Muscle of leg (tissue), 11 donors: ENCODE results near the gene STK24. TPM values are rescaled to one million over a fixed set of nuclear protein-coding genes. Genes with fewer than 3 reads are reported as not detected.
"Not testable (repeated sequence)": the region's sequence is repeated elsewhere in the genome, so short reads cannot be mapped to it uniquely, and the experiment has no call there.

ENCODE experiments used
- DNase-seq: peaks from one replicate; pipeline ENCODE4 v3.0.0; 2013
- H3K27ac ChIP-seq: one replicate; pipeline ENCODE4 v1.5.1; 2013; ENCODE audit warnings: mild to moderate bottlenecking, low read length, control low read depth
- H3K27me3 ChIP-seq: one replicate; pipeline ENCODE4 v1.6.1; 2013; ENCODE audit warnings: low read length; ENCODE audit not compliant: control insufficient read depth, insufficient read depth
- H3K36me3 ChIP-seq: one replicate; pipeline ENCODE4 v1.6.1; 2013; ENCODE audit warnings: low read length; ENCODE audit not compliant: control insufficient read depth, insufficient read depth
- H3K4me1 ChIP-seq: one replicate; pipeline ENCODE4 v1.6.1; 2013; ENCODE audit warnings: low read length; ENCODE audit not compliant: control insufficient read depth, insufficient read depth
- H3K4me3 ChIP-seq: one replicate; pipeline ENCODE4 v1.5.1; 2013; ENCODE audit warnings: low read length, control low read depth
- H3K9me3 ChIP-seq: replicated peaks from 2 replicates; pipeline ENCODE4 v1.6.1; 2013; ENCODE audit warnings: low read depth, low read length; ENCODE audit not compliant: control insufficient read depth
- WGBS: methylation state at CpG from one replicate; pipeline ENCODE4 v1.1.5; 2013; ENCODE audit warnings: missing lambda C conversion rate; ENCODE audit not compliant: insufficient coverage; 5-methylcytosine and 5-hydroxymethylcytosine counted together
- polyA plus RNA-seq, 8 donors: library from polyadenylated mRNA; unstranded; fragments of 120-200 nt; gene quantifications; one replicate each; pipeline versions ENCODE4 v1.2.1 to v1.2.3, GENCODE V29; 2013; ENCODE audit warnings: inconsistent platforms in 1 of 8, low replicate concordance in 1 of 8; ENCODE audit not compliant: insufficient read length in 8 of 8, insufficient read depth in 1 of 8
- total RNA-seq: library from RNA; stranded (reverse); fragments of 120-200 nt; gene quantifications from one replicate; pipeline ENCODE4 v1.2.4, GENCODE V29; 2013

The STK24 gene
- total and polyA plus RNA-seq, 9 donors: 36.2 to 61.8 (median 44.1) TPM

- Histone ChIP-seq H3K36me3 (no peaks in the 10 kb centered on the region), H3K9me3 (no peaks in the 10 kb centered on the region), H3K27me3 (no peaks in the 10 kb centered on the region), H3K4me1 (no peaks in the 10 kb centered on the region), H3K4me3 (no peak overlapping the region), H3K27ac (no peak overlapping the region)
- DNase-seq: no peak
- WGBS: no CpG with 5 or more reads among the region's 2 CpGs
Measured at GRCh38 chr13:98599502-98600328, 22.8 kb upstream of the STK24 start.

GRCh38 chr13:98598043-98598442 lies 21.1 kb upstream of the STK24 start:
- no peaks in the 10 kb centered on the region for H3K9me3 ChIP-seq
- H3K27me3 ChIP-seq: no peaks in the 10 kb centered on the region
- no peak for DNase-seq
- 37% methylated on average over 4 of the region's 4 CpGs for WGBS
- no peak overlapping the region for H3K27ac ChIP-seq
- H3K36me3 ChIP-seq: no peaks in the 10 kb centered on the region
- no peak overlapping the region for H3K4me3 ChIP-seq
- no peaks in the 10 kb centered on the region for H3K4me1 ChIP-seq

DNA sequence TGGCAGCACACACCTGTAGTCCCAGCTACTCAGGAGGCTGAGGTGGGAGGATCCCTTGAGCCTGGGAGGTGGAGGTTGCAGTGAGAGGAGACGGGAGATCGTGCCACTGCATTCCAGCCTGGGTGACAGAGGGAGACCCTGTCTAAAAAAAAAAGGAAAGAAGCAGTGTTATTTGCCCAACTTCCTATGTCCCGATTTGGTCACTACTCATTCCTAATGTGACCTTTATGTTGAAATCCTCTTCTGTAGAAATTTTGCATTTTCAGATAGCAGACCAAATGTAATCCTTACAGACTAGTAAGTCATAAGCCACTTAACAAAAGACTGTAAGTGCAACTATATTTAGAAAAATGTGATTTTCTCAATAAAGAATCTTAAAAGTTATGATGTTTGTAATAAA lies 18.2 kb upstream of the STK24 start:
- no CpG with 5 or more reads among the region's 3 CpGs for WGBS
- Histone ChIP-seq H3K4me1 (no peaks in the 10 kb centered on the region), H3K4me3 (no peak overlapping the region), H3K27ac (no peak overlapping the region), H3K9me3 (no peaks in the 10 kb centered on the region), H3K36me3 (no peaks in the 10 kb centered on the region), H3K27me3 (no peaks in the 10 kb centered on the region)
- DNase-seq: no peak

GRCh38 chr13:98592362-98592732 lies 15.4 kb upstream of the STK24 start:
- no peaks in the 10 kb centered on the region for H3K4me1 ChIP-seq

GRCh38 chr13:98591721-98592361 lies 14.9 kb upstream of the STK24 start:
- WGBS: no CpG with 5 or more reads among the region's 2 CpGs

More at GRCh38 chr13:98592362-98592732, 15.4 kb upstream of the STK24 start:
- H3K36me3 ChIP-seq: no peaks in the 10 kb centered on the region
- H3K9me3 ChIP-seq: no peaks in the 10 kb centered on the region
- H3K4me3 ChIP-seq: no peak overlapping the region
- no peaks in the 10 kb centered on the region for H3K27me3 ChIP-seq
- no peak overlapping the region for H3K27ac ChIP-seq
- no peak for DNase-seq
- 82% methylated on average over 5 of the region's 5 CpGs for WGBS

DNA sequence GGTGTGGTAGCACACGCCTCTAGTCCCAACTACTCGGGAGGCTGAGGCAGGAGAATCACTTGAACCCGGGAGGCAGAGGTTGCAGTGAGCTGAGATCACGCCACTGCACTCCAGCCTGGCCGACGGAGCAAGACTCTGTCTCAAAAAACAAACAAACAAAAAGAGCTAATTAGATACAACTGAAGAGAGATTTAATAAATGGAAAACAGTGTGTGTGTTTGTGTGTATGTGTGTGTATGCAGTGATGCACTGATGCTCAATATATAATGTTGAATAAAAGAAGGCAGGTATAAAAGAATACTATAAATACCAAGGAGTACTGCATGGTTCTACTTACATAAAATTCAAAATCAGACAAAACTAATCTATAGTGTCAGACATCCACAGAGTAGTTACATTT lies 13.6 kb upstream of the STK24 start:
- not testable (repeated sequence) for H3K9me3 ChIP-seq, H3K4me1 ChIP-seq, H3K4me3 ChIP-seq, H3K27ac ChIP-seq, H3K27me3 ChIP-seq, DNase-seq, H3K36me3 ChIP-seq
- WGBS: 94% methylated on average over 3 of the region's 6 CpGs

More at GRCh38 chr13:98591721-98592361, 14.9 kb upstream of the STK24 start:
- DNase-seq: no peak
- Histone ChIP-seq H3K9me3 (no peaks in the 10 kb centered on the region), H3K4me1 (no peaks in the 10 kb centered on the region), H3K36me3 (no peaks in the 10 kb centered on the region), H3K27me3 (no peaks in the 10 kb centered on the region), H3K4me3 (no peak overlapping the region), H3K27ac (no peak overlapping the region)

DNA sequence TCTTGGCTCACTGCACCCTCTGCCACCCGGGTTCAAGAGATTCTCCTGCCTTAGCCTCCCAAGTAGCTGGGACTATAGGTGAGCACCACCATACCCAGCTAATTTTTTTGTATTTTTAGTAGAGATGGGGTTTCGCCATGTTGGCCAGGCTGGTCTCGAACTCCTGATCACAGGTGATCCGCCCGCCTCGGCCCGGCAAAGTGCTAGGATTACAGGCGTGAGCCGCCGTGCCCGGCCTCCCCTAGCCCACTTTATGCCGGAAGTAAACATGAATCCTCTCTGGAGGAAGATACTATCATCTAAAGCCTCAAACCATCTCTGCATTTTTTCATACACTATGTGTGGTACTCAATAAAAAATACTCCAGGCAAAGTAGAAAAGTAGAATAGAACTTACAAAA lies 12.6 kb upstream of the STK24 start:
- not testable (repeated sequence) for H3K27ac ChIP-seq, DNase-seq, H3K27me3 ChIP-seq, H3K4me1 ChIP-seq, H3K9me3 ChIP-seq, H3K4me3 ChIP-seq, H3K36me3 ChIP-seq
- WGBS: no CpG with 5 or more reads among the region's 12 CpGs

- no peaks in the 10 kb centered on the region for H3K27me3 ChIP-seq
- H3K4me1 ChIP-seq: peaks cover 18% of the 10 kb centered on the region
- 95% methylated on average over 2 of the region's 4 CpGs for WGBS
- H3K9me3 ChIP-seq: no peaks in the 10 kb centered on the region
- DNase-seq: no peak
- no peaks in the 10 kb centered on the region for H3K36me3 ChIP-seq
- no peak overlapping the region for H3K4me3 ChIP-seq
- H3K27ac ChIP-seq: no peak overlapping the region
Measured at GRCh38 chr13:98586400-98587345, 9.8 kb upstream of the STK24 start.

GRCh38 chr13:98585946-98586345 lies 9.0 kb upstream of the STK24 start:
- H3K4me1 ChIP-seq: peaks cover 25% of the 10 kb centered on the region
- no CpG with 5 or more reads among the region's 3 CpGs for WGBS
- no peak overlapping the region for H3K27ac ChIP-seq
- no peak overlapping the region for H3K4me3 ChIP-seq
- DNase-seq: no peak
- H3K36me3 ChIP-seq: no peaks in the 10 kb centered on the region
- no peaks in the 10 kb centered on the region for H3K27me3 ChIP-seq
- no peaks in the 10 kb centered on the region for H3K9me3 ChIP-seq

DNA sequence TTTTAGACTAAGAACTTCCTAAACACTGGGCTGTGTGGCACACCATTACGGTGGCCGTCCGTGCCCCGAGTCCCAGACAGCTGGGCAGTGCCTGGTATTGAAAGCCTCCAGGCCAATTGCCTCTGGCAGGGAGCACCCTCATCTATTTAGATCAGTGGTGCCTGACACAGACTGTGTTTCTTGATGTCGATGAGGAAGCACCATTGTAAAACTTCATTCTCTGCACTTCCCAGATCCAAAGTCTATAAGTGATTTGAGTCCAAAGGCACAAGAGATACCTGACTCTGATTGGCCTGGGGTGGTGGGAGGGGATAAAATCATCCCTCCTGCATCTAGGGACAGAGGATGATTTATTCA lies 8.5 kb upstream of the STK24 start:
- Histone ChIP-seq H3K36me3 (no peaks in the 10 kb centered on the region), H3K4me1 (peaks cover 26% of the 10 kb centered on the region), H3K27ac (no peak overlapping the region), H3K27me3 (no peaks in the 10 kb centered on the region), H3K9me3 (no peaks in the 10 kb centered on the region), H3K4me3 (no peak overlapping the region)
- no CpG with 5 or more reads among the region's 5 CpGs for WGBS
- no peak for DNase-seq
